GM12872 (cell line): ENCODE results near the gene DDIT4.

Experiments
- CTCF ChIP-seq: IDR thresholded peaks from 3 replicates; pipeline ENCODE4 v1.5.1; 2011; ENCODE audit warnings: low read depth, mild to moderate bottlenecking, low read length, moderate library complexity; ENCODE audit not compliant: insufficient read depth

DDIT4 gene

GRCh38 chr10:72253578-72253977 lies 20.1 kb upstream of the DDIT4 start:
- TF ChIP-seq CTCF: no peak

- TF ChIP-seq CTCF: no peak
These were observed 18.7 kb upstream of the DDIT4 start for GRCh38 chr10:72254813-72255568.

GRCh38 chr10:72255977-72256729 lies 17.6 kb upstream of the DDIT4 start:
- TF ChIP-seq CTCF: no peak

GRCh38 chr10:72257051-72257892 lies 16.5 kb upstream of the DDIT4 start:
- TF ChIP-seq CTCF: no peak

GRCh38 chr10:72258617-72259016 lies 15.1 kb upstream of the DDIT4 start:
- no peak for TF ChIP-seq CTCF

GRCh38 chr10:72259491-72260238 lies 14.1 kb upstream of the DDIT4 start:
- TF ChIP-seq CTCF: no peak
